Keratinocyte (primary cell): Measurements from ENCODE around the gene IL31RA.

ENCODE experiments used
- CTCF ChIP-seq, 3 experiments: IDR thresholded peaks in 1 of 3; conservative IDR thresholded peaks in 1 of 3; optimal IDR thresholded peaks in 1 of 3; 2 replicates in 2 of 3; 3 replicates in 1 of 3; pipeline versions ENCODE3 to v1.5.1; 2011; ENCODE audit warnings: low read length in 3 of 3, mild to moderate bottlenecking in 3 of 3, moderate library complexity in 2 of 3, control low read depth in 1 of 3, inconsistent platforms in 1 of 3; ENCODE audit not compliant: insufficient read depth in 2 of 3; ENCODE audit errors: extremely low read depth in 1 of 3
- EZH2 ChIP-seq: IDR thresholded peaks from one replicate; pipeline ENCODE4 v1.6.1; 2012; ENCODE audit warnings: inconsistent platforms, mild to moderate bottlenecking, low read length, moderate library complexity

DNA sequence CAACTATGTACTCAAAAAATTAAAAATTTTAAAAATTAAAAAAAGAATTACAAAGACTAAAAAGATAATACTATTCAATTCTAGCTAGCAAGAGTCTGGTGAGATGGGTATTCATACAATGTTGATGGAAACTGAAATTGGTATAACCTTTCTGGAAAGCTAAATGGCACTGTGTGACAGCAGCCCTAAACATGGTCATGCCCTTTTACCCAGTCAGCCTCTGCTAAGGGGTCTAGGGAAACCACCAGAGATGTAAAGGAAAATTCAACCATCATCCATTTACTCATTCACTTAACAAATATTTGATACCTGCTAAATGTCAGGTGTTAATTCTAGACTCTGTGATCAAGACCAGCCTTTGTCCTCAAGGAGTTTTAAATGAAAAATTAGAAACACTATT is 29.3 kb downstream of the IL31RA start:
- no peak for TF ChIP-seq CTCF (optimal IDR thresholded peaks at IDR 0.05 in 1 of 3, IDR thresholded peaks at IDR 0.05 in 1 of 3, conservative IDR thresholded peaks at IDR 0.05 in 1 of 3; ENCODE audit: extremely low read depth in 1 of 3, insufficient read depth in 2 of 3, low read length in 3 of 3)
- TF ChIP-seq EZH2, result no peak
